Endothelial cell of umbilical vein (primary cell): Measurements from ENCODE around the gene CCDC86. TPM values are rescaled to one million over a fixed set of nuclear protein-coding genes. Genes with fewer than 3 reads are reported as not detected.

ENCODE experiments used
- BruUV-seq: library from RNA; stranded (reverse); fragments of 400-500 nt; replicated peaks from 2 replicates; lab custom pipeline; 2021; lab: Mats Ljungman, UMichigan
- CTCF ChIA-PET: fragments of 300-600, 350-600 bp; sonication (Branson Sonifier 250); formaldehyde crosslinking; loops from one replicate; lab custom pipeline; 2021; ENCODE audit warnings: antibody characterized with exemption, inconsistent platforms; lab: Charles Lee
- POLR2A ChIA-PET: fragments of 300-600, 350-600 bp; sonication (Branson Sonifier 250); formaldehyde crosslinking; loops from one replicate; lab custom pipeline; 2021; ENCODE audit warnings: antibody characterized with exemption, inconsistent platforms; lab: Charles Lee
- DNase-seq: peaks from one replicate; pipeline ENCODE4 v3.0.0-alpha.2; 2011; ENCODE audit warnings: low read depth, low spot score
- FAIRE-seq: peaks from 2 replicates; lab custom pipeline; 2011; peaks lifted over from hg19 to GRCh38; lab: Jason Lieb, UNC
- H2AFZ ChIP-seq: 2 replicates; pipeline ENCODE4 v1.6.0; 2012; ENCODE audit warnings: low read depth, low read length, control low read depth, inconsistent platforms
- H3K27ac ChIP-seq: 2 replicates; pipeline ENCODE4 v1.5.1; 2011; ENCODE audit warnings: low read depth, mild to moderate bottlenecking, control low read depth, low read length, moderate library complexity; ENCODE audit not compliant: insufficient read depth
- H3K27me3 ChIP-seq, 2 experiments: 2 replicates each; pipeline versions ENCODE4 v1.6.0 to v1.6.1; 2011; ENCODE audit warnings: low read length in 2 of 2, mixed read lengths in 1 of 2; ENCODE audit not compliant: control insufficient read depth in 2 of 2, insufficient read depth in 2 of 2
- H3K36me3 ChIP-seq, 2 experiments: 2 replicates in 1 of 2; 3 replicates in 1 of 2; pipeline ENCODE4 v1.5.1; 2011; ENCODE audit warnings: low read length in 2 of 2, mild to moderate bottlenecking in 1 of 2, moderate library complexity in 1 of 2; ENCODE audit not compliant: control insufficient read depth in 2 of 2, insufficient read depth in 2 of 2; ENCODE audit errors: extremely low read depth in 1 of 2
- H3K4me1 ChIP-seq: 3 replicates; pipeline ENCODE4 v1.5.1; 2011; ENCODE audit warnings: mild to moderate bottlenecking, low read length; ENCODE audit not compliant: control insufficient read depth, insufficient read depth; ENCODE audit errors: extremely low read depth
- H3K4me2 ChIP-seq: 2 replicates; pipeline ENCODE4 v1.6.1; 2011; ENCODE audit warnings: low read length, control low read depth, mixed read lengths; ENCODE audit not compliant: insufficient read depth
- H3K4me3 ChIP-seq, 3 experiments: fragments of 200-600 bp in 1 of 3; sonication (generic), shearing (Covaris generic) in 1 of 3; replicated peaks in 1 of 3; 2 replicates each; pipeline ENCODE4 v1.5.1; 2011 to 2016; ENCODE audit warnings: control low read depth in 3 of 3, low read length in 3 of 3, mild to moderate bottlenecking in 2 of 3, inconsistent platforms in 1 of 3, low read depth in 1 of 3, moderate library complexity in 1 of 3; ENCODE audit not compliant: insufficient read depth in 1 of 3
- H3K79me2 ChIP-seq: 2 replicates; pipeline ENCODE4 v1.6.0; 2012; ENCODE audit warnings: low read length, inconsistent platforms; ENCODE audit not compliant: control insufficient read depth, insufficient read depth
- H3K9ac ChIP-seq: replicated peaks from 2 replicates; pipeline ENCODE3; 2011; ENCODE audit warnings: low read length, control low read depth; ENCODE audit not compliant: insufficient read depth; ENCODE audit errors: extremely low read depth
- H3K9me1 ChIP-seq: replicated peaks from 3 replicates; pipeline ENCODE4 v1.6.0; 2011; ENCODE audit warnings: mild to moderate bottlenecking, low read length; ENCODE audit not compliant: control insufficient read depth, insufficient read depth; ENCODE audit errors: extremely low read depth
- H3K9me3 ChIP-seq: replicated peaks from 2 replicates; pipeline ENCODE4 v1.5.1; 2012; ENCODE audit warnings: low read length, inconsistent platforms; ENCODE audit not compliant: control insufficient read depth, insufficient read depth
- H4K20me1 ChIP-seq: replicated peaks from 2 replicates; pipeline ENCODE3; 2011; ENCODE audit warnings: mild to moderate bottlenecking, low read length; ENCODE audit not compliant: control insufficient read depth, insufficient read depth; ENCODE audit errors: extremely low read depth
- EZH2 ChIP-seq: IDR thresholded peaks from 2 replicates; pipeline ENCODE4 v1.6.1; 2012; ENCODE audit warnings: borderline replicate concordance, low read depth, mild to moderate bottlenecking, moderate library complexity, low read length, inconsistent platforms; ENCODE audit not compliant: severe bottlenecking
- FOS ChIP-seq: IDR thresholded peaks from 2 replicates; pipeline ENCODE4 v1.6.1; 2011; ENCODE audit warnings: mild to moderate bottlenecking, low read length, moderate library complexity, borderline replicate concordance; ENCODE audit not compliant: insufficient read depth
- GATA2 ChIP-seq: IDR thresholded peaks from 2 replicates; pipeline ENCODE4 v1.7.0; 2011; ENCODE audit warnings: low read depth, mild to moderate bottlenecking, moderate library complexity, mixed read lengths, low read length; ENCODE audit not compliant: insufficient read length, insufficient read depth
- JUN ChIP-seq: IDR thresholded peaks from 2 replicates; pipeline ENCODE4 v1.6.1; 2011; ENCODE audit warnings: borderline replicate concordance, low read depth; ENCODE audit not compliant: insufficient read length, insufficient read depth
- MAX ChIP-seq: IDR thresholded peaks from 2 replicates; pipeline ENCODE4 v1.6.1; 2011; ENCODE audit not compliant: insufficient read depth, insufficient read length
- MYC ChIP-seq: IDR thresholded peaks from one replicate; pipeline ENCODE4 v1.6.1; 2011; ENCODE audit warnings: mild to moderate bottlenecking, low read depth, low read length
- POLR2A ChIP-seq: IDR thresholded peaks from 2 replicates; pipeline ENCODE4 v1.6.1; 2012; ENCODE audit warnings: low read depth, mild to moderate bottlenecking, control low read depth, low read length
- POLR2AphosphoS5 ChIP-seq: IDR thresholded peaks from 2 replicates; pipeline ENCODE4 v1.6.1; 2012; ENCODE audit warnings: low read depth, mild to moderate bottlenecking, control low read depth, low read length, moderate library complexity; ENCODE audit not compliant: insufficient read depth
- dilution Hi-C: fragments of 300-500 bp; cut with MboI; formaldehyde crosslinking; loops from one replicate; pipeline ENCODE4 v1.15.0; 2019; ENCODE audit warnings: low sequenced_read_pairs; ENCODE audit not compliant: extremely low pct_ligation_motif_present
- intact Hi-C: fragments of 100-400 bp; cut with micrococcal nuclease; formaldehyde crosslinking; loops from one replicate; pipeline ENCODE4 v1.10.0; 2022
- polyA plus RNA-seq, 4 experiments: library from polyadenylated mRNA; depleted of rRNA in 3 of 4; stranded (reverse) in 3 of 4; unstranded in 1 of 4; fragments of >200 nt; gene quantifications; 2 replicates each; pipeline versions ENCODE4 v1.2.1 to v1.2.3, GENCODE V29; 2011 to 2012; ENCODE audit warnings: missing spikeins in 1 of 4
- total RNA-seq: library from RNA; stranded (reverse); gene quantifications from 2 replicates; pipeline ENCODE4 v1.2.3, GENCODE V29; 2021
- TF ChIP-seq, protein P1 (sequence below), 2 donors: IDR thresholded peaks; 1 replicate in 1 of 2; 2 replicates in 1 of 2; pipeline ENCODE4 v1.5.1; 2011; ENCODE audit warnings: low read length in 2 of 2, mild to moderate bottlenecking in 2 of 2, moderate library complexity in 2 of 2, control low read depth in 1 of 2, inconsistent platforms in 1 of 2, low read depth in 1 of 2; ENCODE audit not compliant: insufficient read depth in 1 of 2; ENCODE audit errors: extremely low read depth in 1 of 2

The CCDC86 gene
- total and polyA plus RNA-seq, 2 donors (not counting 3 experiments of a cell fraction or from before 2014, with no cell fraction given): 29.8 to 60.8 TPM

GRCh38 chr11:60855726-60856633 lies 14.1 kb downstream of the CCDC86 start, which contains the start of gene PTGDR2:
PTGDR2 (minus strand) TSS chr11:60855950; CDS start chr11:60853722, 2,228 bp downstream.
- DNase-seq: no peak
- no peaks in the 10 kb centered on the region for H4K20me1 ChIP-seq
- dilution Hi-C loops: no loop called here
- no peak within 1 kb of the TSS for H3K4me2 ChIP-seq
- no peaks in the 10 kb centered on the region for H3K36me3 ChIP-seq
- H3K9ac ChIP-seq: no peak within 1 kb of the TSS
- intact Hi-C loops: no loop called here
- no TSS peak for BruUV-seq
- no peaks in the 10 kb centered on the region for H3K79me2 ChIP-seq
- H3K9me1 ChIP-seq: no peaks in the 10 kb centered on the region
- no peak within 1 kb of the TSS for H2AFZ ChIP-seq
- H3K27me3 ChIP-seq: no peaks in the 10 kb centered on the region
- TF ChIP-seq MYC: no peak
- no peak for TF ChIP-seq EZH2
- TF ChIP-seq POLR2A: no peak
- TF ChIP-seq, protein P1, sequence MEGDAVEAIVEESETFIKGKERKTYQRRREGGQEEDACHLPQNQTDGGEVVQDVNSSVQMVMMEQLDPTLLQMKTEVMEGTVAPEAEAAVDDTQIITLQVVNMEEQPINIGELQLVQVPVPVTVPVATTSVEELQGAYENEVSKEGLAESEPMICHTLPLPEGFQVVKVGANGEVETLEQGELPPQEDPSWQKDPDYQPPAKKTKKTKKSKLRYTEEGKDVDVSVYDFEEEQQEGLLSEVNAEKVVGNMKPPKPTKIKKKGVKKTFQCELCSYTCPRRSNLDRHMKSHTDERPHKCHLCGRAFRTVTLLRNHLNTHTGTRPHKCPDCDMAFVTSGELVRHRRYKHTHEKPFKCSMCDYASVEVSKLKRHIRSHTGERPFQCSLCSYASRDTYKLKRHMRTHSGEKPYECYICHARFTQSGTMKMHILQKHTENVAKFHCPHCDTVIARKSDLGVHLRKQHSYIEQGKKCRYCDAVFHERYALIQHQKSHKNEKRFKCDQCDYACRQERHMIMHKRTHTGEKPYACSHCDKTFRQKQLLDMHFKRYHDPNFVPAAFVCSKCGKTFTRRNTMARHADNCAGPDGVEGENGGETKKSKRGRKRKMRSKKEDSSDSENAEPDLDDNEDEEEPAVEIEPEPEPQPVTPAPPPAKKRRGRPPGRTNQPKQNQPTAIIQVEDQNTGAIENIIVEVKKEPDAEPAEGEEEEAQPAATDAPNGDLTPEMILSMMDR (IDR thresholded peaks at IDR 0.05; ENCODE audit: extremely low read depth in 1 of 2, insufficient read depth in 1 of 2, low read depth in 1 of 2, low read length in 2 of 2): no peak
- TF ChIP-seq MAX: no peak
- no peak for TF ChIP-seq JUN
- no peak for TF ChIP-seq POLR2AphosphoS5
- no peak for TF ChIP-seq GATA2
- no peak for TF ChIP-seq FOS
- no peak for FAIRE-seq
- H3K9me3 ChIP-seq: no peaks in the 10 kb centered on the region
- no peaks in the 10 kb centered on the region for H3K4me1 ChIP-seq
- no peak within 1 kb of the TSS for H3K27ac ChIP-seq
- CTCF ChIA-PET: interaction anchor here (1.0 to 3.2 kb wide), 7 partner anchors 12 to 93 kb away, joined by 3 to 22 read pairs (median 4); partner anchors contain the start of gene ZP1
- no peak within 1 kb of the TSS for H3K4me3 ChIP-seq
- POLR2A ChIA-PET: no interaction called here
